Fibroblast of skin of abdomen (primary cell): ENCODE results near the gene ZNF768.
A peak's percentile ranks its signal among the peaks of the same experiment; 100 is the strongest.
"Not testable (repeated sequence)": the region's sequence is repeated elsewhere in the genome, so short reads cannot be mapped to it uniquely, and the experiment has no call there.

ENCODE experiments used
- DNase-seq: peaks from one replicate; pipeline ENCODE4 v3.0.0-alpha.2; 2013

Gene ZNF768

GRCh38 chr16:30509081-30509765, 17.1 kb downstream of the ZNF768 start:
- no peak for DNase-seq

- DNase-seq, result no peak
Observed at GRCh38 chr16:30503403-30504296, 22.7 kb downstream of the ZNF768 start.

- DNase-seq, result no peak
Observed at GRCh38 chr16:30499284-30499683, 27.1 kb downstream of the ZNF768 start.

GRCh38 chr16:30494709-30495108, 31.7 kb downstream of the ZNF768 start:
- no peak for DNase-seq

- DNase-seq, result no peak
Observed at GRCh38 chr16:30493941-30494488, 32.4 kb downstream of the ZNF768 start.

- peak; percentile 84 for DNase-seq
Observed at GRCh38 chr16:30491744-30492308, 34.5 kb downstream of the ZNF768 start.

- DNase-seq, result no peak
Observed at GRCh38 chr16:30491229-30491628, 35.1 kb downstream of the ZNF768 start.

GRCh38 chr16:30490210-30490609, 36.2 kb downstream of the ZNF768 start:
- no peak for DNase-seq

- no peak for DNase-seq
Observed at GRCh38 chr16:30488764-30489605, 37.4 kb downstream of the ZNF768 start.

GRCh38 chr16:30485818-30486436, 40.4 kb downstream of the ZNF768 start:
- DNase-seq, result peak; percentile 45

GRCh38 chr16:30484887-30485286, 41.5 kb downstream of the ZNF768 start:
- DNase-seq, result no peak

GRCh38 chr16:30482366-30482765, 44.0 kb downstream of the ZNF768 start:
- DNase-seq, result no peak

- DNase-seq, result no peak
Observed at GRCh38 chr16:30481381-30481780, 45.0 kb downstream of the ZNF768 start.

- no peak for DNase-seq
Observed at GRCh38 chr16:30478766-30479478, 47.4 kb downstream of the ZNF768 start.

- DNase-seq, result not testable (repeated sequence)
Observed at GRCh38 chr16:30477773-30478172, 48.6 kb downstream of the ZNF768 start.

- no peak for DNase-seq
Observed at GRCh38 chr16:30476991-30477390, 49.4 kb downstream of the ZNF768 start.

- no peak for DNase-seq
Observed at GRCh38 chr16:30474684-30475083, 51.7 kb downstream of the ZNF768 start.

- DNase-seq, result no peak
Observed at GRCh38 chr16:30474074-30474452, 52.3 kb downstream of the ZNF768 start.
